Measurements from ENCODE around the gene IGLL1.
A peak's percentile ranks its signal among the peaks of the same experiment; 100 is the strongest.
"Not testable (repeated sequence)": the region's sequence is repeated elsewhere in the genome, so short reads cannot be mapped to it uniquely, and the experiment has no call there.

- TF ChIP-seq CTCF (conservative IDR thresholded peaks at IDR 0.05; ENCODE audit: low read depth in 2 of 2) = peak in 1 of 2 experiments; percentile 26; a peak in 1 of 4 replicates
- not testable (repeated sequence) for TF ChIP-seq NANOG (IDR thresholded peaks at IDR 0.05; ENCODE audit: borderline replicate concordance); EZH2phosphoT487 (IDR thresholded peaks at IDR 0.05; ENCODE audit: unreplicated experiment); JUNB (IDR thresholded peaks at IDR 0.05; ENCODE audit: unreplicated experiment); EZH2 (IDR thresholded peaks at IDR 0.05; ENCODE audit: low read depth, unreplicated experiment); POLR2AphosphoS5 (IDR thresholded peaks at IDR 0.05; ENCODE audit: low read depth); ZNF331 (CRISPR knock-in tag; IDR thresholded peaks at IDR 0.05; ENCODE audit: low read depth); CREB1 (CRISPR knock-in tag; IDR thresholded peaks at IDR 0.05; ENCODE audit: low read depth)
- TF ChIP-seq, protein P1, sequence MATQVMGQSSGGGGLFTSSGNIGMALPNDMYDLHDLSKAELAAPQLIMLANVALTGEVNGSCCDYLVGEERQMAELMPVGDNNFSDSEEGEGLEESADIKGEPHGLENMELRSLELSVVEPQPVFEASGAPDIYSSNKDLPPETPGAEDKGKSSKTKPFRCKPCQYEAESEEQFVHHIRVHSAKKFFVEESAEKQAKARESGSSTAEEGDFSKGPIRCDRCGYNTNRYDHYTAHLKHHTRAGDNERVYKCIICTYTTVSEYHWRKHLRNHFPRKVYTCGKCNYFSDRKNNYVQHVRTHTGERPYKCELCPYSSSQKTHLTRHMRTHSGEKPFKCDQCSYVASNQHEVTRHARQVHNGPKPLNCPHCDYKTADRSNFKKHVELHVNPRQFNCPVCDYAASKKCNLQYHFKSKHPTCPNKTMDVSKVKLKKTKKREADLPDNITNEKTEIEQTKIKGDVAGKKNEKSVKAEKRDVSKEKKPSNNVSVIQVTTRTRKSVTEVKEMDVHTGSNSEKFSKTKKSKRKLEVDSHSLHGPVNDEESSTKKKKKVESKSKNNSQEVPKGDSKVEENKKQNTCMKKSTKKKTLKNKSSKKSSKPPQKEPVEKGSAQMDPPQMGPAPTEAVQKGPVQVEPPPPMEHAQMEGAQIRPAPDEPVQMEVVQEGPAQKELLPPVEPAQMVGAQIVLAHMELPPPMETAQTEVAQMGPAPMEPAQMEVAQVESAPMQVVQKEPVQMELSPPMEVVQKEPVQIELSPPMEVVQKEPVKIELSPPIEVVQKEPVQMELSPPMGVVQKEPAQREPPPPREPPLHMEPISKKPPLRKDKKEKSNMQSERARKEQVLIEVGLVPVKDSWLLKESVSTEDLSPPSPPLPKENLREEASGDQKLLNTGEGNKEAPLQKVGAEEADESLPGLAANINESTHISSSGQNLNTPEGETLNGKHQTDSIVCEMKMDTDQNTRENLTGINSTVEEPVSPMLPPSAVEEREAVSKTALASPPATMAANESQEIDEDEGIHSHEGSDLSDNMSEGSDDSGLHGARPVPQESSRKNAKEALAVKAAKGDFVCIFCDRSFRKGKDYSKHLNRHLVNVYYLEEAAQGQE (IDR thresholded peaks at IDR 0.05; ENCODE audit: unreplicated experiment) = not testable (repeated sequence)
- TF ChIP-seq, protein P2, sequence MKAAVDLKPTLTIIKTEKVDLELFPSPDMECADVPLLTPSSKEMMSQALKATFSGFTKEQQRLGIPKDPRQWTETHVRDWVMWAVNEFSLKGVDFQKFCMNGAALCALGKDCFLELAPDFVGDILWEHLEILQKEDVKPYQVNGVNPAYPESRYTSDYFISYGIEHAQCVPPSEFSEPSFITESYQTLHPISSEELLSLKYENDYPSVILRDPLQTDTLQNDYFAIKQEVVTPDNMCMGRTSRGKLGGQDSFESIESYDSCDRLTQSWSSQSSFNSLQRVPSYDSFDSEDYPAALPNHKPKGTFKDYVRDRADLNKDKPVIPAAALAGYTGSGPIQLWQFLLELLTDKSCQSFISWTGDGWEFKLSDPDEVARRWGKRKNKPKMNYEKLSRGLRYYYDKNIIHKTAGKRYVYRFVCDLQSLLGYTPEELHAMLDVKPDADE (IDR thresholded peaks at IDR 0.05) = not testable (repeated sequence)
- TF ChIP-seq, protein P3, sequence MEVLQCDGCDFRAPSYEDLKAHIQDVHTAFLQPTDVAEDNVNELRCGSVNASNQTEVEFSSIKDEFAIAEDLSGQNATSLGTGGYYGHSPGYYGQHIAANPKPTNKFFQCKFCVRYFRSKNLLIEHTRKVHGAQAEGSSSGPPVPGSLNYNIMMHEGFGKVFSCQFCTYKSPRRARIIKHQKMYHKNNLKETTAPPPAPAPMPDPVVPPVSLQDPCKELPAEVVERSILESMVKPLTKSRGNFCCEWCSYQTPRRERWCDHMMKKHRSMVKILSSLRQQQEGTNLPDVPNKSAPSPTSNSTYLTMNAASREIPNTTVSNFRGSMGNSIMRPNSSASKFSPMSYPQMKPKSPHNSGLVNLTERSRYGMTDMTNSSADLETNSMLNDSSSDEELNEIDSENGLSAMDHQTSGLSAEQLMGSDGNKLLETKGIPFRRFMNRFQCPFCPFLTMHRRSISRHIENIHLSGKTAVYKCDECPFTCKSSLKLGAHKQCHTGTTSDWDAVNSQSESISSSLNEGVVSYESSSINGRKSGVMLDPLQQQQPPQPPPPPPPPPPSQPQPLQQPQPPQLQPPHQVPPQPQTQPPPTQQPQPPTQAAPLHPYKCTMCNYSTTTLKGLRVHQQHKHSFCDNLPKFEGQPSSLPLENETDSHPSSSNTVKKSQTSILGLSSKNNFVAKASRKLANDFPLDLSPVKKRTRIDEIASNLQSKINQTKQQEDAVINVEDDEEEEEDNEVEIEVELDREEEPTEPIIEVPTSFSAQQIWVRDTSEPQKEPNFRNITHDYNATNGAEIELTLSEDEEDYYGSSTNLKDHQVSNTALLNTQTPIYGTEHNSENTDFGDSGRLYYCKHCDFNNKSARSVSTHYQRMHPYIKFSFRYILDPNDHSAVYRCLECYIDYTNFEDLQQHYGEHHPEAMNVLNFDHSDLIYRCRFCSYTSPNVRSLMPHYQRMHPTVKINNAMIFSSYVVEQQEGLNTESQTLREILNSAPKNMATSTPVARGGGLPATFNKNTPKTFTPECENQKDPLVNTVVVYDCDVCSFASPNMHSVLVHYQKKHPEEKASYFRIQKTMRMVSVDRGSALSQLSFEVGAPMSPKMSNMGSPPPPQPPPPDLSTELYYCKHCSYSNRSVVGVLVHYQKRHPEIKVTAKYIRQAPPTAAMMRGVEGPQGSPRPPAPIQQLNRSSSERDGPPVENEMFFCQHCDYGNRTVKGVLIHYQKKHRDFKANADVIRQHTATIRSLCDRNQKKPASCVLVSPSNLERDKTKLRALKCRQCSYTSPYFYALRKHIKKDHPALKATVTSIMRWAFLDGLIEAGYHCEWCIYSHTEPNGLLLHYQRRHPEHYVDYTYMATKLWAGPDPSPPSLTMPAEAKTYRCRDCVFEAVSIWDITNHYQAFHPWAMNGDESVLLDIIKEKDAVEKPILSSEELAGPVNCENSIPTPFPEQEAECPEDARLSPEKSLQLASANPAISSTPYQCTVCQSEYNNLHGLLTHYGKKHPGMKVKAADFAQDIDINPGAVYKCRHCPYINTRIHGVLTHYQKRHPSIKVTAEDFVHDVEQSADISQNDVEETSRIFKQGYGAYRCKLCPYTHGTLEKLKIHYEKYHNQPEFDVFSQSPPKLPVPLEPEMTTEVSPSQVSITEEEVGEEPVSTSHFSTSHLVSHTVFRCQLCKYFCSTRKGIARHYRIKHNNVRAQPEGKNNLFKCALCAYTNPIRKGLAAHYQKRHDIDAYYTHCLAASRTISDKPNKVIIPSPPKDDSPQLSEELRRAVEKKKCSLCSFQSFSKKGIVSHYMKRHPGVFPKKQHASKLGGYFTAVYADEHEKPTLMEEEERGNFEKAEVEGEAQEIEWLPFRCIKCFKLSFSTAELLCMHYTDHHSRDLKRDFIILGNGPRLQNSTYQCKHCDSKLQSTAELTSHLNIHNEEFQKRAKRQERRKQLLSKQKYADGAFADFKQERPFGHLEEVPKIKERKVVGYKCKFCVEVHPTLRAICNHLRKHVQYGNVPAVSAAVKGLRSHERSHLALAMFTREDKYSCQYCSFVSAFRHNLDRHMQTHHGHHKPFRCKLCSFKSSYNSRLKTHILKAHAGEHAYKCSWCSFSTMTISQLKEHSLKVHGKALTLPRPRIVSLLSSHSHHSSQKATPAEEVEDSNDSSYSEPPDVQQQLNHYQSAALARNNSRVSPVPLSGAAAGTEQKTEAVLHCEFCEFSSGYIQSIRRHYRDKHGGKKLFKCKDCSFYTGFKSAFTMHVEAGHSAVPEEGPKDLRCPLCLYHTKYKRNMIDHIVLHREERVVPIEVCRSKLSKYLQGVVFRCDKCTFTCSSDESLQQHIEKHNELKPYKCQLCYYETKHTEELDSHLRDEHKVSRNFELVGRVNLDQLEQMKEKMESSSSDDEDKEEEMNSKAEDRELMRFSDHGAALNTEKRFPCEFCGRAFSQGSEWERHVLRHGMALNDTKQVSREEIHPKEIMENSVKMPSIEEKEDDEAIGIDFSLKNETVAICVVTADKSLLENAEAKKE (CRISPR knock-in tag; IDR thresholded peaks at IDR 0.05) = not testable (repeated sequence)
These were observed 17.6 kb upstream of the IGLL1 start for GRCh38 chr22:23597576-23598268.

Measured in GM23338 (cell line).